Neural progenitor cell (in vitro differentiated cells): ENCODE measurements around the gene RALGAPA2. TPM values are rescaled to one million over a fixed set of nuclear protein-coding genes. Genes with fewer than 3 reads are reported as not detected.

ENCODE experiments used
- DNase-seq: peaks from one replicate; pipeline ENCODE4 v3.0.0-alpha.2; 2016; ENCODE audit warnings: low spot score
- H2AFZ ChIP-seq: fragments of 200-600 bp; sonication (generic); replicated peaks from 2 replicates; pipeline ENCODE4 v1.6.1; 2016; ENCODE audit warnings: antibody characterized with exemption
- H3F3A ChIP-seq: fragments of 200-600 bp; sonication (generic); 2 replicates; pipeline ENCODE4 v1.6.1; 2016; ENCODE audit warnings: antibody characterized with exemption, low read depth
- H3K27ac ChIP-seq: fragments of 200-600 bp; sonication (generic); 2 replicates; pipeline ENCODE4 v1.5.1; 2016; ENCODE audit warnings: mild to moderate bottlenecking
- H3K27me3 ChIP-seq: fragments of 200-600 bp; sonication (generic); 2 replicates; pipeline ENCODE4 v1.6.1; 2016; ENCODE audit warnings: mild to moderate bottlenecking, moderate library complexity
- H3K36me3 ChIP-seq: fragments of 200-600 bp; sonication (generic); 2 replicates; pipeline ENCODE4 v1.5.1; 2016
- H3K4me1 ChIP-seq: fragments of 200-600 bp; sonication (generic); 2 replicates; pipeline ENCODE4 v1.6.1; 2016; ENCODE audit warnings: mixed run types
- H3K4me2 ChIP-seq: fragments of 200-600 bp; sonication (generic); 2 replicates; pipeline ENCODE4 v1.6.1; 2016
- H3K4me3 ChIP-seq: fragments of 200-600 bp; sonication (generic); 2 replicates; pipeline ENCODE4 v1.5.1; 2016
- H3K79me2 ChIP-seq: fragments of 200-600 bp; sonication (generic); 2 replicates; pipeline ENCODE4 v1.6.1; 2016; ENCODE audit warnings: low read depth
- H3K9ac ChIP-seq: fragments of 200-600 bp; sonication (generic); 2 replicates; pipeline ENCODE4 v1.6.1; 2016
- H3K9me3 ChIP-seq: fragments of 200-600 bp; sonication (generic); 2 replicates; pipeline ENCODE4 v1.5.1; 2016; ENCODE audit warnings: low read depth
- H4K20me1 ChIP-seq: fragments of 200-600 bp; sonication (generic); 2 replicates; pipeline ENCODE4 v1.6.1; 2016; ENCODE audit warnings: low read depth
- H3K27ac Mint-ChIP-seq: 3 replicates; pipeline ENCODE4 v1.8.0; 2021; ENCODE audit warnings: mixed read lengths
- H3K27me3 Mint-ChIP-seq: 2 replicates; pipeline ENCODE4 v1.8.0; 2022; ENCODE audit warnings: low read depth, mild to moderate bottlenecking, inconsistent platforms, moderate library complexity, mixed read lengths; ENCODE audit not compliant: insufficient read depth
- H3K36me3 Mint-ChIP-seq: 3 replicates; pipeline ENCODE4 v1.8.0; 2021; ENCODE audit warnings: mixed read lengths
- H3K4me1 Mint-ChIP-seq: 3 replicates; pipeline ENCODE4 v1.8.0; 2021; ENCODE audit warnings: mixed read lengths
- H3K4me3 Mint-ChIP-seq: 3 replicates; pipeline ENCODE4 v1.8.0; 2021; ENCODE audit warnings: mild to moderate bottlenecking, moderate library complexity, mixed read lengths
- H3K9me3 Mint-ChIP-seq: 3 replicates; pipeline ENCODE4 v1.8.0; 2020; ENCODE audit warnings: mixed read lengths
- CTCF ChIP-seq: fragments of 200-600 bp; sonication (generic); IDR thresholded peaks from 2 replicates; pipeline ENCODE4 v1.5.1; 2017; ENCODE audit warnings: antibody characterized with exemption, mild to moderate bottlenecking
- EZH2 ChIP-seq: fragments of 200-600 bp; sonication (generic); IDR thresholded peaks from 2 replicates; pipeline ENCODE4 v1.6.1; 2017; ENCODE audit warnings: antibody characterized with exemption, mild to moderate bottlenecking, moderate library complexity
- EZH2phosphoT487 ChIP-seq: fragments of 200-600 bp; sonication (generic); IDR thresholded peaks from 2 replicates; pipeline ENCODE4 v1.6.1; 2017; ENCODE audit warnings: antibody characterized with exemption
- total RNA-seq: library from RNA; depleted of rRNA; stranded (reverse); fragments of >200 nt; gene quantifications from 2 replicates; pipeline ENCODE4 v1.2.3, GENCODE V29; 2015; ENCODE audit warnings: low replicate concordance

The RALGAPA2 gene
- total RNA-seq, 1 donor from 2014 or later: 25.9 TPM

- Histone ChIP-seq H3K4me2 (no peak overlapping the region), H4K20me1 (no peaks in the 10 kb centered on the region), H3K4me3 (no peak overlapping the region), H3K9ac (no peak overlapping the region), H3K27me3 (no peaks in the 10 kb centered on the region), H3K9me3 (no peaks in the 10 kb centered on the region), H2AFZ (no peak overlapping the region), H3F3A (no peaks in the 10 kb centered on the region), H3K36me3 (no peaks in the 10 kb centered on the region), H3K27ac (no peak overlapping the region), H3K4me1 (no peaks in the 10 kb centered on the region), H3K79me2 (no peaks in the 10 kb centered on the region)
- H3K4me3 Mint-ChIP-seq: no peak overlapping the region
- H3K4me1 Mint-ChIP-seq: no peaks in the 10 kb centered on the region
- DNase-seq: no peak
- H3K27me3 Mint-ChIP-seq: no peaks in the 10 kb centered on the region
- H3K27ac Mint-ChIP-seq: no peak overlapping the region
- H3K36me3 Mint-ChIP-seq: no peaks in the 10 kb centered on the region
- peaks cover 2% of the 10 kb centered on the region for H3K9me3 Mint-ChIP-seq
- TF ChIP-seq CTCF (no peak), EZH2 (no peak), EZH2phosphoT487 (no peak)
Measured at GRCh38 chr20:20755674-20756319, 43.4 kb upstream of the RALGAPA2 start.

GRCh38 chr20:20755231-20755630 lies 42.8 kb upstream of the RALGAPA2 start:
- Mint-ChIP-seq H3K36me3 (no peaks in the 10 kb centered on the region), H3K4me3 (no peak overlapping the region), H3K27ac (no peak overlapping the region), H3K27me3 (peaks cover 3% of the 10 kb centered on the region), H3K4me1 (no peaks in the 10 kb centered on the region), H3K9me3 (peaks cover 2% of the 10 kb centered on the region)
- H3K4me1 ChIP-seq: no peaks in the 10 kb centered on the region
- no peak overlapping the region for H3K9ac ChIP-seq
- H3K79me2 ChIP-seq: no peaks in the 10 kb centered on the region
- no peaks in the 10 kb centered on the region for H4K20me1 ChIP-seq
- no peak overlapping the region for H3K4me3 ChIP-seq
- no peak overlapping the region for H3K4me2 ChIP-seq
- no peak overlapping the region for H2AFZ ChIP-seq
- H3F3A ChIP-seq: no peaks in the 10 kb centered on the region
- H3K27ac ChIP-seq: no peak overlapping the region
- TF ChIP-seq CTCF (no peak), EZH2 (no peak), EZH2phosphoT487 (no peak)
- H3K9me3 ChIP-seq: no peaks in the 10 kb centered on the region
- no peaks in the 10 kb centered on the region for H3K36me3 ChIP-seq
- no peak for DNase-seq
- no peaks in the 10 kb centered on the region for H3K27me3 ChIP-seq

DNA sequence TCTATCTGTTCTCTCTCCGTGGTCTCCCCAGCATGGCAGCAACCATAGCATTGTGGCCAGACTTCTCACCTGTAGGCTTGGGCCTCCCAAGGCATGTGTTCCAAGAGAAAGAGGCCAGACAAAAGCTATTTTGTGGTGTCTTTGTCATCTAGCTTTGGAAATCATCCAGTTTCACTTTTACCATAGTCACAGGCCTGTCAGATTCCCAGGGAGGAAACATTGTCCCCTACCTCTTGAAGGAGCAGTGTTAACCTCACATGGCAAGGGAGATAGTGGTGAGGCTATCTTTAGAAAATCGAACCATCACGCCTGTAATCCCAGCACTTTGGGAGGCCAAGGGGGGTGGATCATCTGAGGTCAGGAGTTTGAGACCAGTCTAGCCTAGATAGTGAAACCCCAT lies 42.3 kb upstream of the RALGAPA2 start:
- no peaks in the 10 kb centered on the region for H3F3A ChIP-seq
- Mint-ChIP-seq H3K36me3 (peaks cover 1% of the 10 kb centered on the region), H3K4me3 (no peak overlapping the region), H3K27me3 (peaks cover 3% of the 10 kb centered on the region), H3K4me1 (no peaks in the 10 kb centered on the region), H3K27ac (no peak overlapping the region), H3K9me3 (peaks cover 2% of the 10 kb centered on the region)
- no peak for TF ChIP-seq EZH2phosphoT487
- TF ChIP-seq CTCF: no peak
- TF ChIP-seq EZH2: no peak
- H2AFZ ChIP-seq: no peak overlapping the region
- no peaks in the 10 kb centered on the region for H3K79me2 ChIP-seq
- H4K20me1 ChIP-seq: no peaks in the 10 kb centered on the region
- H3K4me2 ChIP-seq: no peak overlapping the region
- no peak overlapping the region for H3K27ac ChIP-seq
- H3K4me1 ChIP-seq: no peaks in the 10 kb centered on the region
- H3K36me3 ChIP-seq: no peaks in the 10 kb centered on the region
- no peak for DNase-seq
- no peak overlapping the region for H3K9ac ChIP-seq
- no peak overlapping the region for H3K4me3 ChIP-seq
- H3K9me3 ChIP-seq: no peaks in the 10 kb centered on the region
- no peaks in the 10 kb centered on the region for H3K27me3 ChIP-seq
